IPS DF 4.7 (cell line): Measurements from ENCODE around the gene BPI.
A peak's percentile ranks its signal among the peaks of the same experiment; 100 is the strongest.
"Not testable (repeated sequence)": the region's sequence is repeated elsewhere in the genome, so short reads cannot be mapped to it uniquely, and the experiment has no call there.

Experiments
- DNase-seq: peaks from one replicate; pipeline ENCODE4 v3.0.0-alpha.2; 2013; ENCODE audit warnings: low spot score; ENCODE audit errors: extremely low read depth

Gene BPI

DNA sequence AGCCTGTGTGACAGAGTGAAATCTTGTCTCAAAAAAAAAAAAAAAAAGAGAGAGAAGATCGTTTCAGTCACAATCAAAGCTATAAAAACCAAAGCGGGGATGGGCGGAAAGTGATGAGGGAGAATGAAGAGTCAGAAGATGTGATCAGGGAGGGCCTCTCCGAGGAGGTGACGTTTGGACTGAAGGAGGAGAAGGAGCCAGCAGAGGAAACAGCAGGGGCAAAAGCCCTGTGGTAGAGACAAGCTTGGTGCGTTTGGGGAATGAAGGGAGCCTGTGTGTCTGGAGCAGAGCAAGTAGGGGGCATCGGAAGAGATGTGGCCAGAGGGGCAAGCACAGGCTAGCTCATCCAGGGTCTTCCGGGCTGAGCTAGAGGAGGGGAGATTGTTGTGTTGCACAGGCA is 27.9 kb downstream of the BPI start:
- no peak for DNase-seq

DNA sequence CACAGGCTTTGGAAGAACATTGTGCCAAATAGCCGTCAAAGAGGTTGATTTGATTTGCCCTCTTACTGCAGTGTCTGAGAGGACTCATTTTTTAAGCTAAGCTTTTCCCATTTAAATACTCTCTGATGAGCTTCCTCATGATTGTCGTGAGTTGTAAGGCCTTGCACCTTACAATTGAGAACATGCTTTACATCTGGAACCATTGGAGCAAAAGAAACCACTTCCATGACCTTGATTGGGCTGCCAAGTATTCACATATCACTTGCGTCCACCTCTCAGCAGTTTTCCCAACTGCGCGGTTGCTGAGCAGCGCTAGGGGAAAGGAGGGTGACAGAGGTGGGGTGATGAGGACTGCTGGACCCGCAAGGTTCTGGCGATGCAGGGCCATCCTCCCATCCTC is 30.1 kb downstream of the BPI start:
- no peak for DNase-seq

DNA sequence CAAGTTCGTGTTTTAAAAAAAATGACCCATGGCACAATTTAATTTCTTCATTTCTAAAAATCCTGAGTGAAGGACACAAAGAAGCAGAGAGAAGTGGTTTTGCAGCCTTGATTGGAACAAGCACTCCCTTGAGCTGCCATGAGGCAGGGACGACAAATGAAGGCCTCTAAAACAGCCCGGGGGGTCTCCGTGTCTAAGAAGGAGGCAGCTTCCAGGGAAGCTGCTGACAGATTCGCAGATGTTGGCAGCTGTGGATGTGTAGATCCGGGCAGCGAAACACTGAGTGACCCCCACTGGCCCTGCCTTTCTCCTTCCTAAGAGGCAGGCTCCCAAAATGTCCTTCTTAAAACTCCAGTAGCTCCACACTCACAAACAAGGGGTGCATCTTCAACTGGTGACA is 32.8 kb downstream of the BPI start:
- DNase-seq: no peak

DNA sequence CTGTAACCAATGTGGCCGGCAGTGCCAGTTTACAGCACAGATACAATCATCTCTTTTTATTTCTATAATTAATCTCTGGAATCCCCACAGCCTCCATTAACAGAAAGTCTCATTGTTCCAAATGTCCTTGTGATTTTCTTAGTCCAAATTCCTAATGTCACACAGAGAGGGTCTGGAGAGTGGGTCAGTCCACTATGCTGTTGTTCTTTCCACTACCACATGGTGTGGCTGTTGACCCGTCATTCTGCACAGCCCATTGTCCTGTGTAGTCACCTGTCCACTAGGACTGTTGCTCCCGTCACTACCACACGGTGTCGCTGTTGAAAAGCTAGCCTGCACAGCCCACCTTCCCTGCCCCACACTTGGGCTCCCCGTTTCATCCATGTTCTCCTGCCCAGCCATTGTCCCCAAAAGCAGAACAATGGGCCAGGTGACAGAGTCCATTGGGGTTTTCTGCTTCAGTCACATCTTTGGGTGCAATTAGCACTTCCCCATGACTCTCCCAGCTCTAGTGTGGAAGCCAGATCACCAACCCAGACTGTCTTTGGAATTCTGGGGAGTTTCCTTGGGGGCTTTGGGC is 33.7 kb downstream of the BPI start:
- peak; percentile 95 for DNase-seq

DNA sequence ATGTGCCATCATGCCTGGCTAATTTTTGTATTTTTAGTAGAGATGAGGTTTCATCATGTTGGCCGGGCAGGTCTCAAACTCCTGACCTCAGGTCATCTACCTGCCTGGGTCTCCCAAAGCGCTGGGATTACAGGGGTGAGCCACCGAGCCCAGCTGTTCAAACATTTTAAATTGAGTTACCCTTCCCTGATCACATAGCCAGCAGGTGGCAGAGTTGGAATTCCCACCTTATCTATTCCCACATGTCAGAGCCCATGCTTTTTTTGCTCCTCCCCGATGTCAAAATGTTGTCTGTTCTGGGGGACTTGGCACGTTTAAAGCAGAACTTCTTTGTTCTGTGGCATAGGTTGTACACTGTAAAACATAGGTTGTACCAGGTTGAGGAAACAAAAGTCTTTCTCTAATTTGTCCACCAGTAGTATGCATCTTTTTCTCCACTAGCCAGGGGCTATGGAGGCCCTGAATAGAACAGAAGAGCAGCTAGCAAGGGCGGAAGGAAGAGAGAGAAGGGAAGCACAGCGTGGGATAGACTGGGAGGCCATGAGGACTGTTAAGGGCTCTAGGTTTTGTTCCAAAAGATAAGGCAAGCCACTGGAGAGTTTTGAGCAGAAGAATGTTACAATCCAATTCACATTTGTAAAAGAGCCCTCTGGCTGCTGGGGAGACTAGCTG is 35.0 kb downstream of the BPI start:
- DNase-seq: no peak

DNA sequence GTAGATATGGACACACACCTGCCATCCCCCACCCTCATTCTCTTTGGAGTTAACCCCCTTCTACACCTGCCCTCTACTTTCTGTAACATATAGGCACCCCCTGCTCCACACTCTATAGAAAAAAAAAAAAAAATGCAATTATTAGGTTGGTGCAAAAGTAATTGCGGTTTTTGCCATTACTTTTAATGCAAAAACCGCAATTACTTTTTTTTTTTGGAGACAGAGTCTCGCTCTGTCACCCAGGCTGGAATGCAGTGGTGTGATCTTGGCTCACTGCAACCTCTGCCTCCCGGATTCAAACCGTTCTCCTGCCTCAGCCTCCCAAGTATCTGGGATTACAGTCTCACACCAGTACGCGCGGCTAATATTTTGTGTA is 35.6 kb downstream of the BPI start:
- DNase-seq: not testable (repeated sequence)

DNA sequence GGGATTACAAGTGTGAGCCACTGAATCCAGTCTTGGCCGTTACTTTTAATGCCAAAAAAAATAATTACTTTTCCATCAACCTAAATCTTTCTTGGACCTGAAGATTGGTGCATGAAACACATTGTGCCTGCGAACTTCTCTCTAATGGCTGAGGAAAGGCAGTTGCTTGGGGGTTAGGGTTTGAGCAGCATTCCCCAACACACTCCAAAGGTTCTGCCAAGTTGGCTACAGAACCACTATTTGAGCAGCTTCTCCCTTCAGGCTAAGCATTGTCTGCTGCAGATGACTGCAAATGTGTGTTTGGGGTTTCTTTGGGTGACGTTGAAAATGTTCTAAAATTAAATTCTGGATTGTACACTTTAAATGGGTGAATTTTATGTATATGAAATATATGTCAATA is 36.0 kb downstream of the BPI start:
- DNase-seq: no peak

DNA sequence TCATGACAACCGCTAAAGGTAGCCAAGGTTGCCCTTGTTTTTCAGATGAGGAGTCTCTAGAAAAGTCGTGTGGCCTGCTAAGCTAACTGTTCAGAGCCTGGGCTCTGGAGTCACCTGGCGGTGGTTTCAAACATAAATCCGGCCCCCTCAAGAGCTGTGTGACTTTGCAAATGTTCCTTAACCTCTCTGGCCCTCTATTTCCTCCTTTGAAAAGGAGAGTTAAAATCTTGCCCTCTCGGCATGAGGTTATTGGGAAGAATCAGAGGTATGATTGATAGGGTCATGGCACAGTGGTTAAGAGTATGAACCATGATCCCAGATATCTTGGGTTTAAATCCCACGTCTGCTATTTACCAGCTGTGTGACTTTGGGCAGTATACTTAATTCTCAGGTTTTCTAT is 36.7 kb downstream of the BPI start:
- no peak for DNase-seq

DNA sequence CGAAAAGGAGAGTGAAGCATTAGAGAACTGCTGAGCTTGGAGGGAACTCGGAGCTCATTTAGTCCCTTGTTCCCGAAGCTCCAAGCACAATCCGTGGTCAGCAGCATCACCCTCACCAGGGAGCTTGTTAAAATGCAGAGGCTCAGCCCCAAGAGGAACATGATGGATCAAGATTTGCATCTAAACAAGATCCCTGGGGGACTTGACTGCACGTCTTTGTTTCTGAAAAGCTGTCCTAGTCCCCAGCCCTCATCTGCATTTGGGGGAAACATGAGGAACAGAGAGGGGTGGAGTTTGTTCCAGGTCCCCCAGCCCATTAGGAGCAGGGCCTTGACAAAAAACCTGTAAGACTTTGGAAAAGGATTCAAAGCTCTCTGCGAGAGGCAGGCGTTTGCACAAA is 38.3 kb downstream of the BPI start:
- peak; percentile 78 for DNase-seq

DNA sequence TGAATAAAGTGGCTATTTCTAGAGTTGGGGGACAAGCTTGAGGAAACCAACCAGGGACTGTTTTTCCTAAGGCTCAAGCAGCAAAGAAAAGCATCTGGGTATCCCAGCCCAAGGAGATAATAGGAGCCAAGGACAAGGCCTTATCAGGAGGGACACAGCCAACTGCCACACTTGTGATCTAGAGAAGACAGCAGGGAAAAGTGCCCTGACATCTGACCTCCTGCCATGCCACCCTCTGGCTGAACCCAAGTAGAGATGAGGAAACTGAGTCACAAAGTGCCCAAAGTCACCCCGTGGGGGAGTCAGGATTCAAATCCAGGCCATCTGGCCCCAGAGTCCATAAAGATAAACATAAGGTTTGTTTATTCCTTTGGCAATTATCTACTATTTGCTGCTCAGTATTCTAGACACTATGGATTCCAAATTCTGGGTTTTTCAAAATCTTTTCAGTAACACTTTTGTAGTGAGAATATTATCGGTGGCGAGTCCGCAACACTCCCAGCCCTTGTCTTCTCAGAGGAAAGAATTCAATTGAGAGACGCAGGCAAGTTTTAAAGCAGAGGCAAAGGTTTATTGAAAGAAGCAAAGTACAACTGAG is 38.9 kb downstream of the BPI start:
- DNase-seq: no peak

DNA sequence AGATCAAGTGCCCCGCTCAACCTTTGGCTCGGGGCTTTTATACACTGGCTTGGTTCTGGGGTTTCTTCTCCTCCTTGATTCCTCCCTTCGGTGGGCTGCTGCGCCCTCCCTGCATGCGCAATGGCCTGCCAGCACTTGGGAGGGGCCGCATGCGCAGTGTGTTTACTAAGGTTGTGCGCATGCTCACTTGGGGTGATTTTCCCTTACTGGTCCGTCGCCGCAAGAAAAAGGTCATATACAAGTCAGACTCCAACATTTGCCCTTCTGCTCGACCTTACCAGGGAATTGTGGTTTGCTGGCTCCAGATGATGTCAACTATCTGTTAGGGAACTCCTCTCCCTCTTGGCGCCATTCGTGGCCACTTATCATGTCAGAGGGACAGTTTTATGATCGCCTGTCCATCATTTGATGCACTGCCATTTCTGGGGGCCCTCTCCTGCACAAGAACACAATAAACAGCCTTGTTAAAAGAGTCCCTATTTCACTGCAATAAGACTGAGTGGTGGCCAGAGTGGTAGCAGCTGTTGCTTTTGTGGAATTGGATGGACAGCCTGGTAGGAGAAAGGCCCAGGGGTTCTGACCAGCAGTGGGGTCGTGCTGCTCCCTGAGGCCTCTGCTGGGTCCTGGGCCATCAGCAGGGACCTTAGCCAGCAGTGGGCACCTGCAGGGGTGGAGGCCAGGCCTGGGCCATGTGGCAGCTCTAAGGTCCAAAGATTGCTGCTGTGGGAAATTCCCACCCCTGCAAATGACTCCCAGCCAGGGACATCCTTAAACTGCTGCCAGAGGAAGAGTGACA is 39.6 kb downstream of the BPI start:
- DNase-seq: no peak

DNA sequence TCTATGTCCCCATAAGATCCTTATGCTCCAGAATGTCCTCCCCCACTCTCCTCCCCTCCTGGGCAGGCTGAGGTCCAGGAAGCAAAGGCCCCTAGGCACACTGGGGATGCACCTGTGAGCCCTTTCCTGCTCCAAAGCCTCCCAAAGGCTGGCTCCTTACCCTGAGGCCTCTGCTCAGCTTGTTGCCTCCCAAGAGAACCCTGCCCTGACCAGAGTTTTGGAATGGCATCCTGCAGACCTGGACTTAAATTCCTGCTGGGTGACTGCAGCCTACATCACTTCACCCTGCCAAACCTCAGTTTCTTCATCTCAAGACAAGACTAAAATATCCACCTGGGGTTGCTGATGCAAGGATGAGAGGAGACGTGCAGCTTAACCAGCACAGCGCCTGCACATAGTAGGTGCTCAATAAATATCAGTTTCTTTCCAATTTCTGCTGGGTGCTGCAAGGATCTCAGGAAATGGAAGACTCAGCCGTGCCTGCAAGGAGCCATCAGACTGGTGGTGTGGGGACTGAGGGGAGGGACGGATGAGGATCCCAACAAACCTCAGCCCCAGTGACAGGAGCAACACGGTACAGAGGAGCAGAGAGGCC is 40.2 kb downstream of the BPI start:
- no peak for DNase-seq

DNA sequence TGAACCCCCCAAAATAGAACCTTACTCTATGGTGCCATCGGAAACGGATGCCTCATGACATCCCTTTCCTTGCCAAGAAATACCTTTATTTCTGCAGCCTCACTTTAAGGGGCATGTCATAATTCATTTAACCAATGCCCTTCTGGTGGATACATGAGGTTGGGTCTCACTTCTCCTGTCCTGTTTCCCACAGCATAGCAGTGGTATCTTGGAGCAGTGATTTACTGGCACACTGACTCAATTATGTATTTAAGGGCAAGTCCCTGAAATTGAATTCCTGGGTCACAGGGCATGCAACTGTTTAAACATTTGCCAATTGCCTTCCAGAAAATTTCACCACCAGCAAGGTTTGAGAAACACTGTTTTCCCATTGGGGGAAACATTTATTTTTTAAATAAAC is 41.7 kb downstream of the BPI start:
- no peak for DNase-seq

DNA sequence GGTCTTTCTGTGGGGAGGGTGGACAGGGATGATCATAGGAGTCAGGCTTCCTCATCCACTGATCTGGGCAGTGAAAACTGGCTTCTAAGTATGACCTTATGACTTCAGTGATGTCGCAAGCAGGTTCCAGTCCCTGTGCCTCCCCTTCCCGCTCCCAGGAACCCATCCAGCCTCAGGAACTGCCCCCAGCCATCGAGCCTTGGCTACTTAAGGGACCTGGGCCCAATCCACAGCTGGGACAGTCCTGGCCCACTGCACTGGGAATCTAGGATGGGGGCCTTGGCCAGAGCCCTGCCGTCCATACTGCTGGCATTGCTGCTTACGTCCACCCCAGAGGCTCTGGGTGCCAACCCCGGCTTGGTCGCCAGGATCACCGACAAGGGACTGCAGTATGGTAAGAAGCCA is 42.3 kb downstream of the BPI start, which contains the start of gene LBP:
Gene LBP (plus strand): TSS at position 236 of the 405 bp plus-strand sequence. CDS start 35 bp downstream, at position 271.
- DNase-seq: no peak

DNA sequence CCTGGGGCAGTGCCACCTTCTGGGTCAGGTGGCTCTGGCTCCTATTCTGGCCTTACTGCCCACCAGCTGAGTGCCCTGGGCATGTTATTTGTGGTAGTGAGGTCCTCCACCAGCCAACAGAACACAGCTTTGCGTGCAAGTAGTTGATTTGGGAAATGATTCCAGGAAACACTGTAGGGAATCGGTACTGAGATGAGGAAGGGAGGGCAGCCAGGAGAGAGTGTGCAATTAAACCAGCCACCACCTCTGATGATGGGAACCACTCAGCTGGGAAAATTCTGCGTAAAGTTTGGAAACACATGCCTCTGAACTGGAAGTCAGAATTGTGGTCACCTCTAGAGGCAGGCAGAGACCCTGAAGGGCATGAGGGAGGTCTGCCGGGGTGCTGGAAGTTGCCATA is 42.8 kb downstream of the BPI start:
- DNase-seq: no peak

DNA sequence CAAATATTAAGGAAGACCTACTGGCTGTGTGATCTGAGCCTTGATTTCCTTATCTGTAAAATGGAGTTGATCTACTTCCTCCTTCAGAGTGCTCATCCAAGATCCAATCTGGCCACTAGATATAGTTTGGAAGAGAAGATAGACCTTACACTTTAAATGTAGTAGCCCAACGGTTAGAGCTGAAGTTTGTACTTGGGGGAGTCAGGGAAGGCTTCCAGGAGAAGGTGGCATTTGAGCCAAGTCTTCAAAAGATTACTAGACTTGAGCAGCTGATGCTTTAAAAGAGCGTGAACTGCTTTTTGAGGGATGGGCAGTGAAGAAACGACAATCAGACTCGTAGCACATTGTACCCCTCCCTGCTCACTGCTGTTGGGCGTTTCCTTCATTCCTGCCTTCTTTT is 45.9 kb downstream of the BPI start:
- DNase-seq: no peak

DNA sequence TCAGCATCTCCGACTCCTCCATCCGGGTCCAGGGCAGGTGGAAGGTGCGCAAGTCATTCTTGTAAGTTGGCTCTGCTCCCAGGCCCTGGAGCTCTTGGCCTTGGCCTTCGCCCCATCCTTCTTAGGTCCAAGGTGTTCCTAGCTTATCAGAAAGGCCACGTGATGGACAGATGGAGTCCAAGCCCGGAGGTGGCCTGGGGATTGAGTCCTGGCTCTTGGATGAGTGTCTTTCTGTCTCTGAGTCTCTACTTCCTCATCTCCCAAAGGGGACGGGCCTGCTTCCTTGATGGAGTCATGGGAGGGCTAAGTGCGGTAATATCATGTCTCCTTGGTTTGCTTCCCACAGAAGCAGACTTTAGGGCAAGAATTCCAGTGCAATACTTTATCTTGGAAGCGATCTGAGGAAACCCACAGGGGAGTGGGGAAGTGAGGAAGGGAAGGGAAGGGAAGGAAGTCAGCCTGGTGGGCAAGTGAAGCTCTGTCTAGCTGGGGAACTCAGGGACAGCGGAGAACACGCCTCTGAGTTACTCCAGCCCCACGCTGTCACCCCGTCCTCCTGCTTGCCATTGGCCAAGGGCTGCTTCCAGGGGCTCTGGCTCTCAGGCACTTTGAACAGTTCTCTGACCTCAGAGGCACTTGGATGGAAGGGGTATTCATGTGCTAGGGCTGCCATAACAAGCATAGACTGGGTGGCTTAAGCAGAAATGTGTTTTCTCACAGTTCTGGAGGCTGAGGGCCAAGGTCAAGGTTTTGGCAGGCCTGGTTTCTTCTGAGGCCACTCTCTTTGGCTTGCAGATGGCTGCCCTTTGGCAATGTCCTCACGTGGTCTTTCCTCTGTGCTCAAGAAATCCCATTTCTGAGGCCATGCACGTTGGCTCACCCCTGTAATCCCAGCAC is 47.2 kb downstream of the BPI start:
- no peak for DNase-seq

DNA sequence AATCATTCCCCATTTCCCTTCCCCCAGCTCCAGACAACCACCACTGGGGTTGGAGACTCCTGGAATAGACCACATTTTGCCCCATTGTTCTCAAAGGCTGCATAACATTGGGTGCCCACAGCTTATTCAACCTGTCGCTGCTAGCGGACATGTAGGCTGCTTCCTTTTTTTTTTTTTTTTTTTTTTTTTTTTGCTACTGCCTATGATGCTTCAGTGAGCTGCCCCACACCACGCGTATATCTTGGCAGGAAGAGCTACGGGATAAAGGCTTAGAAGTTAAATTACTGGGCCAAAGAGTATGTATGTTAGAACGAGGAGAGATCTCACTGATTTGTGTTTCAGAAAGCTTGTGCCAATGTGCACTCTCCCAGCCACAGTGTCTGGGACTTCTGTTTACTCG is 49.4 kb downstream of the BPI start:
- no peak for DNase-seq

DNA sequence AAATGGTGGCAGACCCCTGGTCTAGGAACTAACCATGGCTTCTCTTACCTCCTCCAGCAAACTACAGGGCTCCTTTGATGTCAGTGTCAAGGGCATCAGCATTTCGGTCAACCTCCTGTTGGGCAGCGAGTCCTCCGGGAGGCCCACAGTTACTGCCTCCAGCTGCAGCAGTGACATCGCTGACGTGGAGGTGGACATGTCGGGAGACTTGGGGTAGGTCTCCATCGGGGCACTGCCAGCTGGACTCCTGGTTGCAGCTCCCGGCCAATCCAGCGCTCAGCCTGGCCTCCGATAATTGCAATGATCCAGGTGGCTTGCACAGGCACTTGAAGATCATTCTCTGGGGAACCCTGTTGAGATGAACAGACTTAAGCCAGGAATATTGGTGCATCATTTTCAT is 50.3 kb downstream of the BPI start:
- DNase-seq: no peak

DNA sequence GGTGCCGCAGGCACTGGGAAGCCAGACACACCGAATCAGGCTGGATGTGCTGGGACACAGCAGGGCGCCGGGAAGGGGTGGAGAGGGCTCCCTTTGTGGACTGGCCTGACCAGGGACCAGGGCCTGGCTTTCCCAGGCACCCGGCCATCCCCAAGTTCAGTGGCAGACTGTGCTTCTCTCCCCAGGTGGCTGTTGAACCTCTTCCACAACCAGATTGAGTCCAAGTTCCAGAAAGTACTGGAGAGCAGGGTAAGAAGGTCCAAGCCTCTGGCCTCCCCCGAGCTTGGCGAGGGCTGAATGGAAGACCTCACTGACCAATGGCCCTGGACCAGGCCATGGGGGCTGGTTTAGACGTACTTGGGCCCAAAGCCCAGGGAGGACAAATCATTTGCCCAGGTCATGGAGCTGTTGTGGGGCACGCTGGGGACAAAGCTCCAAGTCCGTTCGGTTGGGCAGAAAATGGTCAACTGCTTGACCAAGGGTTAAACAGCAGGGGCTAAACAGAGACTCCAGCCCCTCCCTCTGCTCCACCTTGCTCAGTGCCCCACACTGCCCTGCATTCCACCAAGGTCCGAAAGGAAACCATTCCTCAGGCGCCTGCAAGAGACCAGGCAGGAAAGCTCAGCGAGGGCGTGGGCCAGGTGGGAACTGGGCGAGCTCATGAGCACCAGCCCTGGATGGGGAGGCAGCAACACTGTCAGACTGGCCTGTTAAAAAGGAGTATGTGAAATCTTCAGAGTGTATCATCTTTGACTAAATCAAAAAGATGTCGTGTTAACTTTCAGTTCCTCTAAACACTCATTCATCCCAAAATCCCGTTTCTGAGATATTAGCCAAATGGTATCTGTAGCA is 51.4 kb downstream of the BPI start:
- no peak for DNase-seq
